SU-DHL-6 (cell line): Measurements from ENCODE around the gene FAM3D.

Experiments used
- H2AFZ ChIP-seq: fragments of 200-600 bp; sonication (generic); 2 replicates; pipeline ENCODE4 v1.6.1; 2014; ENCODE audit warnings: low read depth, mild to moderate bottlenecking, moderate library complexity, mixed read lengths, antibody characterized with exemption, low read length; ENCODE audit not compliant: severe bottlenecking
- H3F3A ChIP-seq: fragments of 200-600 bp; shearing (Covaris generic); 2 replicates; pipeline ENCODE4 v1.6.0; 2016; ENCODE audit warnings: antibody characterized with exemption, mild to moderate bottlenecking; ENCODE audit not compliant: insufficient read depth
- H3K27ac ChIP-seq: fragments of 200-600 bp; sonication (generic); 2 replicates; pipeline ENCODE4 v1.5.1; 2016; ENCODE audit warnings: low read depth, mild to moderate bottlenecking, low read length, moderate library complexity, mixed read lengths
- H3K27me3 ChIP-seq: fragments of 200-600 bp; sonication (generic), shearing (Covaris generic); 2 replicates; pipeline ENCODE4 v1.6.0; 2014; ENCODE audit warnings: mild to moderate bottlenecking, low read length
- H3K36me3 ChIP-seq: fragments of 200-600 bp; sonication (generic); 2 replicates; pipeline ENCODE4 v1.6.1; 2014; ENCODE audit warnings: mild to moderate bottlenecking, low read length, mixed read lengths
- H3K4me2 ChIP-seq: fragments of 300-600, 200-600 bp; shearing (Covaris generic), sonication (generic); 2 replicates; pipeline ENCODE4 v1.6.0; 2014; ENCODE audit warnings: low read length, low read depth, mild to moderate bottlenecking; ENCODE audit not compliant: poor library complexity, severe bottlenecking
- H3K4me3 ChIP-seq: fragments of 200-600 bp; sonication (generic); 2 replicates; pipeline ENCODE4 v1.5.1; 2014; ENCODE audit warnings: antibody characterized with exemption, low read length, mild to moderate bottlenecking, mixed read lengths; ENCODE audit not compliant: insufficient read depth, poor library complexity, severe bottlenecking
- H3K79me2 ChIP-seq: fragments of 200-600 bp; sonication (generic); 2 replicates; pipeline ENCODE4 v1.6.1; 2014; ENCODE audit warnings: mild to moderate bottlenecking, low read length, moderate library complexity; ENCODE audit not compliant: insufficient read depth
- H3K9ac ChIP-seq: fragments of 200-600 bp; sonication (generic); 2 replicates; pipeline ENCODE4 v1.7.0; 2014; ENCODE audit warnings: mild to moderate bottlenecking, low read length
- H3K9me2 ChIP-seq: fragments of 200-600 bp; sonication (generic); replicated peaks from 2 replicates; pipeline ENCODE4 v1.6.1; 2014; ENCODE audit warnings: low read length; ENCODE audit not compliant: insufficient read depth
- H3K9me3 ChIP-seq: fragments of 200-600 bp; sonication (generic); 2 replicates; pipeline ENCODE4 v1.6.1; 2014; ENCODE audit warnings: low read length, mixed read lengths; ENCODE audit not compliant: insufficient read depth
- H4K20me1 ChIP-seq: fragments of 200-600 bp; sonication (generic); 2 replicates; pipeline ENCODE4 v1.6.1; 2014; ENCODE audit warnings: low read depth, mild to moderate bottlenecking, antibody characterized with exemption, low read length, moderate library complexity, mixed read lengths
- CTCF ChIP-seq: fragments of 200-600 bp; sonication (generic); IDR thresholded peaks from one replicate; pipeline ENCODE4 v1.5.1; 2017; ENCODE audit warnings: antibody characterized with exemption, mild to moderate bottlenecking, low read length, moderate library complexity; ENCODE audit not compliant: insufficient read depth, poor library complexity, severe bottlenecking
- EZH2phosphoT487 ChIP-seq: fragments of 200-600 bp; sonication (generic), shearing (Covaris generic); conservative IDR thresholded peaks from 2 replicates; pipeline ENCODE4 v1.6.1; 2018; ENCODE audit warnings: mild to moderate bottlenecking, antibody characterized with exemption, low read length, moderate library complexity, mixed read lengths

FAM3D gene

GRCh38 chr3:58686847-58687246, 20.3 kb upstream of the FAM3D start:
- Histone ChIP-seq H3K27me3 (no peaks in the 10 kb centered on the region), H3K27ac (no peak overlapping the region), H3K4me2 (no peak overlapping the region), H3K4me3 (no peak overlapping the region), H3K9ac (no peak overlapping the region), H3K36me3 (no peaks in the 10 kb centered on the region), H3K79me2 (no peaks in the 10 kb centered on the region), H3K9me3 (peaks cover 10% of the 10 kb centered on the region; the same call in 1 of the 2 replicates), H2AFZ (no peak overlapping the region), H4K20me1 (no peaks in the 10 kb centered on the region), H3K9me2 (no peaks in the 10 kb centered on the region), H3F3A (no peaks in the 10 kb centered on the region)
- no peak for TF ChIP-seq CTCF
- no peak for TF ChIP-seq EZH2phosphoT487

- H3K9ac ChIP-seq = no peak overlapping the region
- H3F3A ChIP-seq = no peaks in the 10 kb centered on the region
- no peaks in the 10 kb centered on the region for H3K9me2 ChIP-seq
- H3K36me3 ChIP-seq = no peaks in the 10 kb centered on the region
- H3K4me2 ChIP-seq = no peak overlapping the region
- H3K9me3 ChIP-seq = no peaks in the 10 kb centered on the region
- no peaks in the 10 kb centered on the region for H3K27me3 ChIP-seq
- H2AFZ ChIP-seq = no peak overlapping the region
- no peaks in the 10 kb centered on the region for H4K20me1 ChIP-seq
- no peaks in the 10 kb centered on the region for H3K79me2 ChIP-seq
- TF ChIP-seq CTCF = no peak
- TF ChIP-seq EZH2phosphoT487 = no peak
- no peak overlapping the region for H3K4me3 ChIP-seq
- no peak overlapping the region for H3K27ac ChIP-seq
Measured at GRCh38 chr3:58685641-58686040, 19.1 kb upstream of the FAM3D start.

GRCh38 chr3:58683466-58683865, 16.9 kb upstream of the FAM3D start:
- Histone ChIP-seq H3K79me2 (no peaks in the 10 kb centered on the region), H3K9me2 (no peaks in the 10 kb centered on the region), H3K4me3 (no peak overlapping the region), H3K9me3 (no peaks in the 10 kb centered on the region), H3F3A (no peaks in the 10 kb centered on the region), H4K20me1 (no peaks in the 10 kb centered on the region), H3K9ac (no peak overlapping the region), H2AFZ (no peak overlapping the region), H3K36me3 (no peaks in the 10 kb centered on the region), H3K27ac (no peak overlapping the region), H3K27me3 (no peaks in the 10 kb centered on the region), H3K4me2 (no peak overlapping the region)
- no peak for TF ChIP-seq CTCF
- TF ChIP-seq EZH2phosphoT487 = no peak
